Smooth muscle cell (in vitro differentiated cells): ENCODE measurements around the gene SSBP4. TPM values are rescaled to one million over a fixed set of nuclear protein-coding genes. Genes with fewer than 3 reads are reported as not detected.
A peak's percentile ranks its signal among the peaks of the same experiment; 100 is the strongest.

Experiments
- DNase-seq: peaks from one replicate; lab custom pipeline; 2025; ENCODE audit not compliant: unreplicated experiment; lab: John Stamatoyannopoulos, UW
- H2AFZ ChIP-seq: fragments of 200-600 bp; sonication (generic); 2 replicates; pipeline ENCODE4 v1.6.0; 2016; ENCODE audit warnings: antibody characterized with exemption, low read depth, mild to moderate bottlenecking
- H3F3A ChIP-seq: fragments of 200-600 bp; sonication (generic); 2 replicates; pipeline ENCODE4 v1.6.0; 2017; ENCODE audit warnings: antibody characterized with exemption, low read depth
- H3K27ac ChIP-seq: fragments of 200-600 bp; sonication (generic); 2 replicates; pipeline ENCODE4 v1.5.1; 2016; ENCODE audit warnings: low read depth, mild to moderate bottlenecking
- H3K27me3 ChIP-seq: fragments of 200-600 bp; sonication (generic); 2 replicates; pipeline ENCODE4 v1.6.1; 2016; ENCODE audit warnings: low read depth, mild to moderate bottlenecking
- H3K36me3 ChIP-seq: fragments of 200-600 bp; sonication (generic); 2 replicates; pipeline ENCODE4 v1.5.1; 2016; ENCODE audit warnings: low read depth
- H3K4me1 ChIP-seq: fragments of 200-600 bp; sonication (generic); 2 replicates; pipeline ENCODE4 v1.5.1; 2016; ENCODE audit warnings: low read depth
- H3K4me2 ChIP-seq: fragments of 200-600 bp; sonication (generic); 2 replicates; pipeline ENCODE4 v1.6.0; 2016; ENCODE audit warnings: mild to moderate bottlenecking
- H3K4me3 ChIP-seq: fragments of 200-600 bp; sonication (generic); 2 replicates; pipeline ENCODE4 v1.5.1; 2016; ENCODE audit warnings: mild to moderate bottlenecking
- H3K79me2 ChIP-seq: fragments of 200-600 bp; sonication (generic); 2 replicates; pipeline ENCODE4 v1.6.0; 2016; ENCODE audit warnings: low read depth, mild to moderate bottlenecking
- H3K9ac ChIP-seq: fragments of 200-600 bp; sonication (generic); 2 replicates; pipeline ENCODE4 v1.6.0; 2016; ENCODE audit warnings: low read depth
- H3K9me3 ChIP-seq: fragments of 200-600 bp; sonication (generic); replicated peaks from 2 replicates; pipeline ENCODE4 v1.5.1; 2016; ENCODE audit warnings: low read depth
- H4K20me1 ChIP-seq: fragments of 200-600 bp; sonication (generic); 2 replicates; pipeline ENCODE4 v1.6.0; 2016; ENCODE audit warnings: low read depth
- CTCF ChIP-seq: fragments of 200-600 bp; sonication (generic); IDR thresholded peaks from 2 replicates; pipeline ENCODE4 v1.5.1; 2017; ENCODE audit warnings: borderline replicate concordance, mild to moderate bottlenecking, antibody characterized with exemption; ENCODE audit not compliant: insufficient read depth, poor library complexity, severe bottlenecking
- WGBS: methylation state at CpG from one replicate; pipeline ENCODE4 v1.1.7; 2016; ENCODE audit warnings: low lambda C conversion rate; 5-methylcytosine and 5-hydroxymethylcytosine counted together
- polyA plus RNA-seq: library from polyadenylated mRNA; unstranded; fragments of >200 nt; fragmentation: Nextera tagmentation; extraction: Ambion mirVana; gene quantifications from 2 replicates; pipeline ENCODE4 v1.2.1, GENCODE V29; 2016
- total RNA-seq: library from RNA; depleted of rRNA; stranded (reverse); fragments of >200 nt; gene quantifications from 2 replicates; pipeline ENCODE4 v1.2.3, GENCODE V29; 2014

The SSBP4 gene
- total RNA-seq = 36.0 and 44.1 TPM in 2 replicates
- 124 and 133 TPM in 2 replicates for polyA plus RNA-seq

GRCh38 chr19:18419195-18419698, at the start of gene SSBP4:
SSBP4 (plus strand) TSS chr19:18419398; CDS start chr19:18419649, 251 bp downstream.
- Histone ChIP-seq H3F3A (peaks cover 7% of the 10 kb centered on the region), H2AFZ (no peak within 1 kb of the TSS), H3K4me2 (peak within 1 kb of the TSS; percentile 82), H4K20me1 (peaks cover 42% of the 10 kb centered on the region), H3K36me3 (no peaks in the 10 kb centered on the region), H3K9ac (peak within 1 kb of the TSS; percentile 53), H3K27ac (peak within 1 kb of the TSS; percentile 99), H3K27me3 (no peaks in the 10 kb centered on the region), H3K4me3 (peak within 1 kb of the TSS; percentile 52), H3K4me1 (peaks cover 20% of the 10 kb centered on the region), H3K79me2 (peaks cover 30% of the 10 kb centered on the region), H3K9me3 (no peaks in the 10 kb centered on the region)
- TF ChIP-seq CTCF = peak; percentile 30
- WGBS = 2% methylated on average over 31 of the region's 80 CpGs
- no peak for DNase-seq

- H3K27ac ChIP-seq = peak overlapping the region; percentile 83
- H4K20me1 ChIP-seq = no peaks in the 10 kb centered on the region
- DNase-seq = no peak
- peaks cover 3% of the 10 kb centered on the region for H3F3A ChIP-seq
- H3K27me3 ChIP-seq = no peaks in the 10 kb centered on the region
- H3K4me3 ChIP-seq = no peak overlapping the region
- 77% methylated on average over 4 of the region's 4 CpGs for WGBS
- no peak for TF ChIP-seq CTCF
- H3K79me2 ChIP-seq = no peaks in the 10 kb centered on the region
- H3K4me1 ChIP-seq = peaks cover 10% of the 10 kb centered on the region
- peak overlapping the region; percentile 22 for H3K4me2 ChIP-seq
- no peaks in the 10 kb centered on the region for H3K36me3 ChIP-seq
- peak overlapping the region; percentile 68 for H3K9ac ChIP-seq
- H2AFZ ChIP-seq = no peak overlapping the region
- H3K9me3 ChIP-seq = no peaks in the 10 kb centered on the region
Measured at GRCh38 chr19:18373407-18373891, 45.7 kb upstream of the SSBP4 start.

GRCh38 chr19:18373892-18374629, 45.1 kb upstream of the SSBP4 start:
- no peaks in the 10 kb centered on the region for H3K9me3 ChIP-seq
- no peak for TF ChIP-seq CTCF
- whole genome bisulfite sequencing = 25% methylated on average over 13 of the region's 17 CpGs

GRCh38 chr19:18377026-18377425, 42.2 kb upstream of the SSBP4 start:
- no peak overlapping the region for H3K4me3 ChIP-seq
- no peak overlapping the region for H3K27ac ChIP-seq
- H2AFZ ChIP-seq = no peak overlapping the region
- H3K4me1 ChIP-seq = peaks cover 12% of the 10 kb centered on the region
- no peaks in the 10 kb centered on the region for H3K36me3 ChIP-seq
- H3K79me2 ChIP-seq = no peaks in the 10 kb centered on the region
- no peaks in the 10 kb centered on the region for H3K9me3 ChIP-seq
- no peak for TF ChIP-seq CTCF
- 98% methylated on average over 6 of the region's 6 CpGs for WGBS
- no peak overlapping the region for H3K4me2 ChIP-seq
- H3K9ac ChIP-seq = no peak overlapping the region
- no peaks in the 10 kb centered on the region for H3K27me3 ChIP-seq
- H3F3A ChIP-seq = peaks cover 3% of the 10 kb centered on the region
- no peak for DNase-seq
- H4K20me1 ChIP-seq = no peaks in the 10 kb centered on the region

More at GRCh38 chr19:18373892-18374629, 45.1 kb upstream of the SSBP4 start:
- H4K20me1 ChIP-seq = no peaks in the 10 kb centered on the region
- no peak overlapping the region for H2AFZ ChIP-seq
- peaks cover 10% of the 10 kb centered on the region for H3K4me1 ChIP-seq
- no peaks in the 10 kb centered on the region for H3K36me3 ChIP-seq
- no peak overlapping the region for H3K4me3 ChIP-seq
- no peaks in the 10 kb centered on the region for H3K27me3 ChIP-seq
- DNase-seq = peak; percentile 55
- H3K79me2 ChIP-seq = no peaks in the 10 kb centered on the region
- peak overlapping the region; percentile 68 for H3K9ac ChIP-seq
- peak overlapping the region; percentile 83 for H3K27ac ChIP-seq
- peak overlapping the region; percentile 22 for H3K4me2 ChIP-seq
- H3F3A ChIP-seq = peaks cover 3% of the 10 kb centered on the region
